CD4-positive, alpha-beta T cell (primary cell): ENCODE data around the gene SRMS. TPM values are rescaled to one million over a fixed set of nuclear protein-coding genes. Genes with fewer than 3 reads are reported as not detected.

ENCODE experiments used
- ATAC-seq: fragments of 200-7000 bp; cut with Tn5 transposase; one replicate; pipeline ENCODE4 v1.10.0; 2022; ENCODE audit warnings: mild to moderate bottlenecking; ENCODE audit not compliant: poor library complexity
- CTCF ChIA-PET: fragments of 350-600 bp; sonication (Branson Sonifier 250); formaldehyde crosslinking; loops from one replicate; lab custom pipeline; 2021; ENCODE audit warnings: antibody characterized with exemption, inconsistent platforms; lab: Charles Lee
- POLR2A ChIA-PET: fragments of 350-600 bp; sonication (Branson Sonifier 250); formaldehyde crosslinking; loops from one replicate; lab custom pipeline; 2021; ENCODE audit warnings: antibody characterized with exemption, inconsistent platforms; lab: Charles Lee
- DNase-seq, 14 experiments: peaks; one replicate each; pipeline ENCODE4 v3.0.0-alpha.2; 2013 to 2020; ENCODE audit warnings: mixed read lengths in 2 of 14
- H3K27ac ChIP-seq, 2 donors: one replicate each; pipeline versions ENCODE4 v1.5.1 to v1.7.0; 2013; ENCODE audit warnings: low read length in 2 of 2, low read depth in 1 of 2, mild to moderate bottlenecking in 1 of 2
- H3K27me3 ChIP-seq, 2 experiments: 1 replicate in 1 of 2; 2 replicates in 1 of 2; pipeline versions ENCODE4 v1.6.1 to v1.7.0; 2013; ENCODE audit warnings: low read length in 2 of 2, control low read depth in 1 of 2, mild to moderate bottlenecking in 1 of 2, moderate library complexity in 1 of 2; ENCODE audit not compliant: insufficient read depth in 2 of 2, control insufficient read depth in 1 of 2
- H3K36me3 ChIP-seq: one replicate; pipeline ENCODE4 v1.6.1; 2013; ENCODE audit warnings: low read length, control low read depth; ENCODE audit not compliant: insufficient read depth
- H3K4me1 ChIP-seq: one replicate; pipeline ENCODE4 v1.6.1; 2013; ENCODE audit warnings: low read length, control low read depth; ENCODE audit not compliant: insufficient read depth
- H3K4me3 ChIP-seq: one replicate; pipeline ENCODE4 v1.5.1; 2013; ENCODE audit warnings: mild to moderate bottlenecking, low read length, moderate library complexity
- H3K9me3 ChIP-seq, 2 experiments: 1 replicate in 1 of 2; 2 replicates in 1 of 2; pipeline versions ENCODE4 v1.6.1 to v1.7.0; 2013; ENCODE audit warnings: low read length in 2 of 2, mild to moderate bottlenecking in 2 of 2, control low read depth in 1 of 2, moderate library complexity in 1 of 2; ENCODE audit not compliant: control insufficient read depth in 1 of 2, insufficient read depth in 1 of 2
- H3K27ac Mint-ChIP-seq: one replicate; pipeline ENCODE4 v1.8.0; 2020; ENCODE audit warnings: mixed read lengths
- H3K27me3 Mint-ChIP-seq: one replicate; pipeline ENCODE4 v1.8.0; 2021; ENCODE audit warnings: mixed read lengths
- H3K36me3 Mint-ChIP-seq: one replicate; pipeline ENCODE4 v1.8.0; 2021; ENCODE audit warnings: low read depth, mixed read lengths
- H3K4me1 Mint-ChIP-seq: one replicate; pipeline ENCODE4 v1.8.0; 2021; ENCODE audit warnings: low read depth, mixed read lengths
- H3K4me3 Mint-ChIP-seq: one replicate; pipeline ENCODE4 v1.8.0; 2020; ENCODE audit warnings: mild to moderate bottlenecking, mixed read lengths
- H3K9me3 Mint-ChIP-seq: one replicate; pipeline ENCODE4 v1.8.0; 2020; ENCODE audit warnings: mixed read lengths
- intact Hi-C, 2 experiments: fragments of 100-400 bp; cut with DNase I in 1 of 2; cut with micrococcal nuclease in 1 of 2; formaldehyde crosslinking; loops; one replicate each; pipeline versions ENCODE4 v1.15.1 to v1.9.0; 2023 to 2025; cut with DNase I, micrococcal nuclease
- total RNA-seq, 174 experiments: library from RNA in 2 of 174; stranded (reverse) in 2 of 174; gene quantifications; one replicate each; pipeline ENCODE4 v1.2.3 and lab custom pipeline; 2021 to 2026
- TF ChIP-seq, protein P1 (sequence below): fragments of 200-600 bp; IDR thresholded peaks from one replicate; pipeline ENCODE4 v1.8.0; 2022; ENCODE audit warnings: antibody characterized with exemption, mild to moderate bottlenecking

SRMS gene
- total RNA-seq, 2 experiments from 2014 or later: not detected

DNA sequence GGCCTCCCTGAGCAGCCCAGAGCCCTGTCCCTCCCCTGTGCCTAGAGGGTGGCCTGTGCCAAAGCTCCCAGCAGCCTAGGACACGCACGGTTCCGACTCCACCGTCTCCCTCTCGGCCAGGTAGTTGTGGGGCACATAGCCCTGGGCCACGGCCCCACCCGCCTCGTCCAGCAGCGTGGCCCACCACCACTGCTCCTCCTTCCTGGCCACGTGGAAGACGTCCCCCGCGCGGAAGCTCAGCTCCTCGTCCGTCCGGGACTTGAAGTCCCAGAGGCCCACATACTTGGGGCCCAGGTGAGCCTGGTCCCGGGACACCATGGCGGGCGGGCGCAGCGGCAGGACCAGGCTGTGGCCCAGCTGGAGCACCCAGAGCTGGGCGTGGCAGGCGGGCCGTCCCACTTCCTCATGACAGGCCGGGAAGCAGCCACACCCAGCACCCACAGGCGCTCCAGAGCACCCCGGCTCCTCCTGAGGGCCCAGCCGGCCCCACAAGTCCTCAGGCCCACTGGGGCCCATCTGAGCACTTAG lies 10.5 kb downstream of the SRMS start, which contains the start of gene PTK6:
Gene PTK6, minus strand, starts transcription at position 380 of the 528 bp plus-strand sequence. Its CDS starts 62 bp downstream, at position 318.
- peaks cover 33% of the 10 kb centered on the region for H3K4me1 ChIP-seq
- no peaks in the 10 kb centered on the region for H3K9me3 ChIP-seq
- no peaks in the 10 kb centered on the region for H3K36me3 ChIP-seq
- H3K27me3 ChIP-seq: no peaks in the 10 kb centered on the region
- Mint-ChIP-seq H3K9me3 (no peaks in the 10 kb centered on the region), H3K36me3 (no peaks in the 10 kb centered on the region), H3K4me1 (peaks cover 18% of the 10 kb centered on the region), H3K4me3 (peak within 1 kb of the TSS; percentile 80), H3K27ac (peak within 1 kb of the TSS; percentile 78), H3K27me3 (no peaks in the 10 kb centered on the region)
- TF ChIP-seq, protein P1, sequence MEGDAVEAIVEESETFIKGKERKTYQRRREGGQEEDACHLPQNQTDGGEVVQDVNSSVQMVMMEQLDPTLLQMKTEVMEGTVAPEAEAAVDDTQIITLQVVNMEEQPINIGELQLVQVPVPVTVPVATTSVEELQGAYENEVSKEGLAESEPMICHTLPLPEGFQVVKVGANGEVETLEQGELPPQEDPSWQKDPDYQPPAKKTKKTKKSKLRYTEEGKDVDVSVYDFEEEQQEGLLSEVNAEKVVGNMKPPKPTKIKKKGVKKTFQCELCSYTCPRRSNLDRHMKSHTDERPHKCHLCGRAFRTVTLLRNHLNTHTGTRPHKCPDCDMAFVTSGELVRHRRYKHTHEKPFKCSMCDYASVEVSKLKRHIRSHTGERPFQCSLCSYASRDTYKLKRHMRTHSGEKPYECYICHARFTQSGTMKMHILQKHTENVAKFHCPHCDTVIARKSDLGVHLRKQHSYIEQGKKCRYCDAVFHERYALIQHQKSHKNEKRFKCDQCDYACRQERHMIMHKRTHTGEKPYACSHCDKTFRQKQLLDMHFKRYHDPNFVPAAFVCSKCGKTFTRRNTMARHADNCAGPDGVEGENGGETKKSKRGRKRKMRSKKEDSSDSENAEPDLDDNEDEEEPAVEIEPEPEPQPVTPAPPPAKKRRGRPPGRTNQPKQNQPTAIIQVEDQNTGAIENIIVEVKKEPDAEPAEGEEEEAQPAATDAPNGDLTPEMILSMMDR: no peak
- ATAC-seq (peak; percentile 1), DNase-seq (peak in 3 of 14 experiments; percentile 31 to 66 (median 57))
- POLR2A ChIA-PET: interaction anchor here (0.9 to 3.9 kb wide), 22 partner anchors 8 to 476 kb away, joined by 3 to 71 read pairs (median 7); partner anchors contain the start of genes ARFRP1, GMEB2, HELZ2 and LIME1
- intact Hi-C loops: loop anchor here (2.0 to 5.0 kb wide), 4 partner anchors 16 to 585 kb away; partner anchors contain the start of genes PPDPF (in 1 of the 2) and SAMD10 (in 1 of the 2)
- H3K27ac ChIP-seq: peak within 1 kb of the TSS; percentile 59 to 73
- CTCF ChIA-PET: interaction anchor here (0.7 to 2.9 kb wide), 20 partner anchors 13 to 444 kb away, joined by 3 to 18 read pairs (median 5); partner anchors contain the start of genes GMEB2, HELZ2, PPDPF and PRPF6
- peak within 1 kb of the TSS; percentile 59 for H3K4me3 ChIP-seq

DNA sequence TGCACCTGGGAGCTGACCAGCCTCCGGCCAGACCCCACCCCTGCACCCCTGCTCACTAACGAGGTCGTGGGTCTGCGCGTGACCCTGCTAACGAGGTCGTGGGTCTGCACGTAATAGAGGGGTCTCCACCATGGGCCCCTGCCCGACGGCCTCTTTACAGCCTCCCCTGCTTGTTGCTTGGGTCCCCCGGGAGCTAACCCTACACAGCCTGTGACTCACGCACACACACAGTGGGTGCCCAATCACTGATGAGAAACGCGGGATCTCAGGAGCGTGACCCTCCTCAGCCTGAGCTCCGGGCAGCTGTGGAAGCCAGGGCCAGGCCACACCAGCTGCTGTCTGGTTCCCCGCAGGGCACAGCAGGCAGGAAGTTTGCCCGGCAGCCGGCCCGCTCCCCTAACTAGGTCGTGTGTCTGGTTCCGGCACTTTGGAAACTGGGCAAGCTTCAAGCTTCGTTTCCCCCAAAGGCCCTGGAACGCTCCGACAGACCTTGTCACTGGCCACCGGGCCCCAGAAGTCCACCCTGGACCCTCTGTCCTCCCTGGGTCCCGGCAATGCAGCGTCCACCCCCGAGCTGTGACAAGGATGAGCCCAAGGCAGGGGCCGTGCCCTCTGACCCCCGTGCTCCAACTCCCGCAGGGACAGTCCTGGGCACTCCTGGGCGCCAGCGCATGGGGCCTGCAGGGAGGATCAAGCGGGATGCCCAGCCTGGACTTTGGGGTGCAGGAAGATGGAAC lies 11.1 kb downstream of the SRMS start:
- ATAC-seq (no peak), DNase-seq (peak in 1 of 14 experiments; percentile 44)
- POLR2A ChIA-PET: interaction anchor here (1.1 to 3.9 kb wide), 12 partner anchors 7 to 329 kb away, joined by 4 to 71 read pairs (median 10); partner anchors contain the start of genes GMEB2, PPDPF, RTEL1 and TPD52L2
- Histone ChIP-seq H3K4me1 (peaks cover 33% of the 10 kb centered on the region), H3K27me3 (no peaks in the 10 kb centered on the region), H3K27ac (no peak overlapping the region), H3K4me3 (no peak overlapping the region), H3K9me3 (no peaks in the 10 kb centered on the region), H3K36me3 (no peaks in the 10 kb centered on the region)
- Mint-ChIP-seq H3K27me3 (no peaks in the 10 kb centered on the region), H3K4me3 (no peak overlapping the region), H3K27ac (peak overlapping the region; percentile 75), H3K4me1 (peaks cover 22% of the 10 kb centered on the region), H3K36me3 (no peaks in the 10 kb centered on the region), H3K9me3 (no peaks in the 10 kb centered on the region)
- CTCF ChIA-PET: interaction anchor here (1.5 to 2.9 kb wide), 2 partner anchors 13 to 16 kb away, joined by 8 to 18 read pairs; partner anchors contain the start of gene PPDPF
- TF ChIP-seq, protein P1: no peak
- intact Hi-C loops: loop anchor here (2.0 to 5.0 kb wide), 4 partner anchors 16 to 586 kb away; partner anchors contain the start of genes PPDPF (in 1 of the 2) and SAMD10 (in 1 of the 2)

DNA sequence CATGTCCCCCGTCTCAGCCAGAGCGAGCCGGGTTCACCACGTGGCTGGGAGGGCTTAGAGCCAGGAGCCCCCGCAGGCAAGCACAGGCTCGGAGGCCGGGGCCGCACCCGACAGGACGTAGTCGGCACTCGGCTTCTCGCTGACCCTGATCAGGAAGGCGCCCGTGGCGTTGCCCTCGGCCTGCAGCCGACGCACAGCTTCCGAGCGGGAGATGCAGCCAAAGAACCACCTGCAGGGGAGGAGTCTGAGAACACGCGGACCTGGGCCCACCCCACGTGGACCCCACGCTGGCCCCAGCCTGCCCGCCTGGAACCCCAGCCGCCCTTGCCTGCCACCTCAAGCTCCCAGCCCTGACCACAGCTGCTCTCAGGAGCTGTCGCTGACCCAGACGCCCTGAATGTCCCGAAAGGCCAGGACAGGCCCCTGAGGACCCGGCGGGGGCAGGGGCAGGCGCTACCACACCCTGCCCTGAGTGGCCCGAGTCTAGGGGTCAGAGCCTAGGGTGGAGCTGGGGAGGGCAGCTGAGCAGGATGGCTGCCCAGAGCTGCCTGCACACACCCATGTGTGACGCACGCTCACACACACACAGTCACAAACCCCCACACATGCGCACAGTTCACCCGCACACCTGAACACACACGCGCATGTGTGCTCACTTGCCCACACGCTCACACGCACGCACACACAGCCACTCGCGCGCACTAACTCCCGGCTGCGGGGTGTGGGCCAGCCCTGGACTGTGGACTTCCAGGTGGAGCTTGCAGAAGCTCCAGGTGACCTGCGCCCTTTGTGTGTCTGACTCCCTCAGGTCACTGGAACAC lies 12.5 kb downstream of the SRMS start:
- no peak overlapping the region for H3K27ac Mint-ChIP-seq
- peaks cover 22% of the 10 kb centered on the region for H3K4me1 Mint-ChIP-seq
- H3K27me3 Mint-ChIP-seq: no peaks in the 10 kb centered on the region
- ATAC-seq: no peak
- H3K4me3 Mint-ChIP-seq: no peak overlapping the region
- no peaks in the 10 kb centered on the region for H3K36me3 Mint-ChIP-seq
- H3K4me3 ChIP-seq: no peak overlapping the region
- H3K27ac ChIP-seq: no peak overlapping the region
- POLR2A ChIA-PET: interaction anchor here (0.7 to 1.2 kb wide), 3 partner anchors 13 to 107 kb away, joined by 3 read pairs; partner anchors contain the start of gene PPDPF
- intact Hi-C loops: loop anchor here (5.0 kb wide), 3 partner anchors 102 to 587 kb away; partner anchors contain the start of gene SAMD10 (in 1 of the 2)
- H3K9me3 Mint-ChIP-seq: no peaks in the 10 kb centered on the region
- TF ChIP-seq, protein P1: no peak
- DNase-seq: peak in 1 of 14 experiments; percentile 50
- CTCF ChIA-PET: no interaction called here
- peaks cover 33% of the 10 kb centered on the region for H3K4me1 ChIP-seq
- peaks cover 0 to 7% of the 10 kb centered on the region in 2 experiments for H3K9me3 ChIP-seq
- H3K27me3 ChIP-seq: no peaks in the 10 kb centered on the region
- H3K36me3 ChIP-seq: no peaks in the 10 kb centered on the region
